ENCODE results near the gene CHD1.
A peak's percentile ranks its signal among the peaks of the same experiment; 100 is the strongest.

- TF ChIP-seq CTCF (IDR thresholded peaks at IDR 0.05; ENCODE audit: low read length) (peak; percentile 36), EZH2 (optimal IDR thresholded peaks at IDR 0.05; ENCODE audit: low read depth, low read length) (no peak), EZH2phosphoT487 (IDR thresholded peaks at IDR 0.05; ENCODE audit: low read length) (no peak)
Observed at GRCh38 chr5:98839469-98840383, 89.1 kb downstream of the CHD1 start.

Data from MM.1S (cell line).